ENCODE measurements around the gene ZMPSTE24. TPM values are rescaled to one million over a fixed set of nuclear protein-coding genes. Genes with fewer than 3 reads are reported as not detected.

Gene ZMPSTE24
- total RNA-seq, 1 experiment from 2014 or later: 39.6 TPM

DNA sequence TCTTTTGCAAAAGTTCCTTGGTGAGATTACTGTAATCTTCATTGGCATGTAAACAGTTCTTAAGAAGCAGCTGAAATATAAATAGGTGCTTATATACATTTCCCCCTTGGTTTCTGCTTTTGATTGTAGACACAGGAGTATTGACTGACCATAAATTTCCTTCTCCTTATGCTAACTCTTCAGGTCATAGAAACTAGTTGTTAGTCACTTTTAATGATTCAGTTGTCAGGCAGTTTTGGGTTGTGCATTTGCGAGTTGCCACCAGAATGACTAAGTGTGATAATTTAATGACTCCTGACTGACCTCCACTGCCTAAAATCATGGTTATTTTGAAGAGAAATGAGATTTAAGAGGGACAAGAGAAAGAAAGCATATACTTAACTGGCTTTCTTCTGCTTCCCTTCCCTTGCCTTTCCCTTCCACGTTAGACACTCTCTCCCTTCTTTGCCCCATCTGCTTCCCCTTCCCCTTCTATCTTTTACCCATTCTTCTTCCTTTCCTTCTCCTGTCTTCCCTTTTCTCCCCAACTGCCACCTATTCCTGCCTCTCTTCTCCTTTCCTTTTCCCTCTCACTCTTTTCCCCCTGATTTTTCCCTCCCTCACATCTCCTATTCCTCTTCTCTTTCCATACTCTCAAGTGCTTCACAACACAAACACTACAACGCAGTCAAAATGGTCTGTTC, 12.3 kb downstream of the ZMPSTE24 start:
- CTCF ChIA-PET: no interaction called here
- no peaks in the 10 kb centered on the region for H3K9me2 ChIP-seq (ENCODE audit: insufficient read depth)
- H3K79me2 ChIP-seq (ENCODE audit: insufficient read depth, low read length): peaks cover 30% of the 10 kb centered on the region
- H3K4me2 ChIP-seq (ENCODE audit: low read length): no peak overlapping the region
- no peak overlapping the region for H3K4me3 ChIP-seq (replicated peaks in 1 of 2; ENCODE audit: low read depth in 1 of 2, low read length in 2 of 2)
- H3K9me3 ChIP-seq (ENCODE audit: control insufficient read depth in 1 of 2, insufficient read depth in 1 of 2, low read depth in 1 of 2, low read length in 2 of 2): no peaks in the 10 kb centered on the region
- H3K9ac ChIP-seq (ENCODE audit: low read length): no peak overlapping the region
- POLR2A ChIA-PET: no interaction called here
- DNase-seq (ENCODE audit: low read depth, low spot score): no peak
- no peak overlapping the region for H2AFZ ChIP-seq (ENCODE audit: low read depth, low read length, poor library complexity, severe bottlenecking)
- peaks cover 32 to 38% of the 10 kb centered on the region in 2 experiments; a peak in 3 of 4 replicates for H3K36me3 ChIP-seq (ENCODE audit: control insufficient read depth in 1 of 2, insufficient read depth in 2 of 2, low read length in 2 of 2)
- no peaks in the 10 kb centered on the region for H3K27me3 ChIP-seq (ENCODE audit: insufficient read depth, low read length)
- no TSS peak for BruUV-seq (replicated peaks)
- intact Hi-C loops (cut with micrococcal nuclease): no loop called here
- TF ChIP-seq ZNF274 (IDR thresholded peaks at IDR 0.05; ENCODE audit: low read depth, low read length): no peak
- no peak for TF ChIP-seq RAD21 (IDR thresholded peaks at IDR 0.05; ENCODE audit: low read depth)
- TF ChIP-seq, protein P1, sequence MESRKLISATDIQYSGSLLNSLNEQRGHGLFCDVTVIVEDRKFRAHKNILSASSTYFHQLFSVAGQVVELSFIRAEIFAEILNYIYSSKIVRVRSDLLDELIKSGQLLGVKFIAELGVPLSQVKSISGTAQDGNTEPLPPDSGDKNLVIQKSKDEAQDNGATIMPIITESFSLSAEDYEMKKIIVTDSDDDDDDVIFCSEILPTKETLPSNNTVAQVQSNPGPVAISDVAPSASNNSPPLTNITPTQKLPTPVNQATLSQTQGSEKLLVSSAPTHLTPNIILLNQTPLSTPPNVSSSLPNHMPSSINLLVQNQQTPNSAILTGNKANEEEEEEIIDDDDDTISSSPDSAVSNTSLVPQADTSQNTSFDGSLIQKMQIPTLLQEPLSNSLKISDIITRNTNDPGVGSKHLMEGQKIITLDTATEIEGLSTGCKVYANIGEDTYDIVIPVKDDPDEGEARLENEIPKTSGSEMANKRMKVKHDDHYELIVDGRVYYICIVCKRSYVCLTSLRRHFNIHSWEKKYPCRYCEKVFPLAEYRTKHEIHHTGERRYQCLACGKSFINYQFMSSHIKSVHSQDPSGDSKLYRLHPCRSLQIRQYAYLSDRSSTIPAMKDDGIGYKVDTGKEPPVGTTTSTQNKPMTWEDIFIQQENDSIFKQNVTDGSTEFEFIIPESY (IDR thresholded peaks at IDR 0.05; ENCODE audit: extremely low read depth, insufficient replicate concordance, low read length): no peak
- no peak for TF ChIP-seq SP1 (IDR thresholded peaks at IDR 0.05; ENCODE audit: low read depth)
- TF ChIP-seq EZH2phosphoT487 (IDR thresholded peaks at IDR 0.05; ENCODE audit: borderline replicate concordance): no peak
- TF ChIP-seq, protein P2, sequence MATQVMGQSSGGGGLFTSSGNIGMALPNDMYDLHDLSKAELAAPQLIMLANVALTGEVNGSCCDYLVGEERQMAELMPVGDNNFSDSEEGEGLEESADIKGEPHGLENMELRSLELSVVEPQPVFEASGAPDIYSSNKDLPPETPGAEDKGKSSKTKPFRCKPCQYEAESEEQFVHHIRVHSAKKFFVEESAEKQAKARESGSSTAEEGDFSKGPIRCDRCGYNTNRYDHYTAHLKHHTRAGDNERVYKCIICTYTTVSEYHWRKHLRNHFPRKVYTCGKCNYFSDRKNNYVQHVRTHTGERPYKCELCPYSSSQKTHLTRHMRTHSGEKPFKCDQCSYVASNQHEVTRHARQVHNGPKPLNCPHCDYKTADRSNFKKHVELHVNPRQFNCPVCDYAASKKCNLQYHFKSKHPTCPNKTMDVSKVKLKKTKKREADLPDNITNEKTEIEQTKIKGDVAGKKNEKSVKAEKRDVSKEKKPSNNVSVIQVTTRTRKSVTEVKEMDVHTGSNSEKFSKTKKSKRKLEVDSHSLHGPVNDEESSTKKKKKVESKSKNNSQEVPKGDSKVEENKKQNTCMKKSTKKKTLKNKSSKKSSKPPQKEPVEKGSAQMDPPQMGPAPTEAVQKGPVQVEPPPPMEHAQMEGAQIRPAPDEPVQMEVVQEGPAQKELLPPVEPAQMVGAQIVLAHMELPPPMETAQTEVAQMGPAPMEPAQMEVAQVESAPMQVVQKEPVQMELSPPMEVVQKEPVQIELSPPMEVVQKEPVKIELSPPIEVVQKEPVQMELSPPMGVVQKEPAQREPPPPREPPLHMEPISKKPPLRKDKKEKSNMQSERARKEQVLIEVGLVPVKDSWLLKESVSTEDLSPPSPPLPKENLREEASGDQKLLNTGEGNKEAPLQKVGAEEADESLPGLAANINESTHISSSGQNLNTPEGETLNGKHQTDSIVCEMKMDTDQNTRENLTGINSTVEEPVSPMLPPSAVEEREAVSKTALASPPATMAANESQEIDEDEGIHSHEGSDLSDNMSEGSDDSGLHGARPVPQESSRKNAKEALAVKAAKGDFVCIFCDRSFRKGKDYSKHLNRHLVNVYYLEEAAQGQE (IDR thresholded peaks at IDR 0.05; ENCODE audit: low read depth): no peak
- no peak for TF ChIP-seq YY1 (IDR thresholded peaks at IDR 0.05; ENCODE audit: extremely low read depth, insufficient replicate concordance, low read depth, low read length)
- no peak for TF ChIP-seq SRF (IDR thresholded peaks at IDR 0.05; ENCODE audit: low read depth)
- TF ChIP-seq EGR1 (IDR thresholded peaks at IDR 0.05; ENCODE audit: low read depth): no peak
- TF ChIP-seq ZFX (IDR thresholded peaks at IDR 0.05): no peak
- TF ChIP-seq EZH2 (IDR thresholded peaks at IDR 0.05): no peak
- no peak for TF ChIP-seq CEBPB (IDR thresholded peaks at IDR 0.05; ENCODE audit: low read depth)
- TF ChIP-seq SIN3A (IDR thresholded peaks at IDR 0.05; ENCODE audit: low read depth): no peak
- TF ChIP-seq ELF1 (IDR thresholded peaks at IDR 0.05; ENCODE audit: borderline replicate concordance, low read depth): no peak
- TF ChIP-seq POLR2AphosphoS5 (IDR thresholded peaks at IDR 0.05; ENCODE audit: low read depth, low read length): no peak
- TF ChIP-seq, protein P3, sequence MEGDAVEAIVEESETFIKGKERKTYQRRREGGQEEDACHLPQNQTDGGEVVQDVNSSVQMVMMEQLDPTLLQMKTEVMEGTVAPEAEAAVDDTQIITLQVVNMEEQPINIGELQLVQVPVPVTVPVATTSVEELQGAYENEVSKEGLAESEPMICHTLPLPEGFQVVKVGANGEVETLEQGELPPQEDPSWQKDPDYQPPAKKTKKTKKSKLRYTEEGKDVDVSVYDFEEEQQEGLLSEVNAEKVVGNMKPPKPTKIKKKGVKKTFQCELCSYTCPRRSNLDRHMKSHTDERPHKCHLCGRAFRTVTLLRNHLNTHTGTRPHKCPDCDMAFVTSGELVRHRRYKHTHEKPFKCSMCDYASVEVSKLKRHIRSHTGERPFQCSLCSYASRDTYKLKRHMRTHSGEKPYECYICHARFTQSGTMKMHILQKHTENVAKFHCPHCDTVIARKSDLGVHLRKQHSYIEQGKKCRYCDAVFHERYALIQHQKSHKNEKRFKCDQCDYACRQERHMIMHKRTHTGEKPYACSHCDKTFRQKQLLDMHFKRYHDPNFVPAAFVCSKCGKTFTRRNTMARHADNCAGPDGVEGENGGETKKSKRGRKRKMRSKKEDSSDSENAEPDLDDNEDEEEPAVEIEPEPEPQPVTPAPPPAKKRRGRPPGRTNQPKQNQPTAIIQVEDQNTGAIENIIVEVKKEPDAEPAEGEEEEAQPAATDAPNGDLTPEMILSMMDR (IDR thresholded peaks at IDR 0.05 in 2 of 3, conservative IDR thresholded peaks at IDR 0.05 in 1 of 3; ENCODE audit: borderline replicate concordance in 1 of 3, insufficient read depth in 1 of 3, low read depth in 2 of 3, low read length in 2 of 3): no peak
- no peak for TF ChIP-seq JUND (IDR thresholded peaks at IDR 0.05)
- TF ChIP-seq TCF7L2 (IDR thresholded peaks at IDR 0.05; ENCODE audit: borderline replicate concordance, extremely low read depth, insufficient read depth, insufficient read length): no peak
- TF ChIP-seq CBX3 (IDR thresholded peaks at IDR 0.05; ENCODE audit: low read depth): no peak
- TF ChIP-seq, protein P4, sequence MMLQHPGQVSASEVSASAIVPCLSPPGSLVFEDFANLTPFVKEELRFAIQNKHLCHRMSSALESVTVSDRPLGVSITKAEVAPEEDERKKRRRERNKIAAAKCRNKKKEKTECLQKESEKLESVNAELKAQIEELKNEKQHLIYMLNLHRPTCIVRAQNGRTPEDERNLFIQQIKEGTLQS (IDR thresholded peaks at IDR 0.05): no peak
- RAD21 ChIA-PET (ENCODE audit: low non-redundant PET in 1 of 2, low total read pairs in 2 of 2, uncharacterized antibody in 2 of 2, unreplicated experiment in 2 of 2): no interaction called here
- no peaks in the 10 kb centered on the region for H3K4me1 ChIP-seq (ENCODE audit: control insufficient read depth in 1 of 2, insufficient read depth in 2 of 2, low read length in 2 of 2)
- no peaks in the 10 kb centered on the region for H4K20me1 ChIP-seq (ENCODE audit: insufficient read depth)
- H3K27ac ChIP-seq (ENCODE audit: low read depth, low read length): no peak overlapping the region
- ATAC-seq: no peak
